Omental fat pad (tissue), 4 donors: ENCODE results near the gene TTC28. TPM values are rescaled to one million over a fixed set of nuclear protein-coding genes. Genes with fewer than 3 reads are reported as not detected.
A peak's percentile ranks its signal among the peaks of the same experiment; 100 is the strongest.

Experiments
- ATAC-seq: fragments of 150-250 bp; one replicate; pipeline ENCODE4 v1.9.1; 2016; ENCODE audit warnings: mild to moderate bottlenecking, moderate library complexity; ENCODE audit not compliant: low FRiP score
- DNase-seq: peaks from one replicate; pipeline ENCODE4 v3.0.0-alpha.2; 2019; ENCODE audit warnings: low spot score
- total RNA-seq, 4 donors: library from RNA; depleted of rRNA; stranded (reverse); fragments of >200 nt; gene quantifications; one replicate each; pipeline ENCODE4 v1.1.0, GENCODE V29; 2016
- TF ChIP-seq, protein P1 (sequence below), 3 donors: fragments of 450-650 bp; IDR thresholded peaks; one replicate each; pipeline ENCODE4 v1.5.1; 2016 to 2017; ENCODE audit warnings: antibody characterized with exemption in 3 of 3, mild to moderate bottlenecking in 3 of 3, moderate library complexity in 2 of 3

Gene TTC28
- total RNA-seq, 4 donors from 2014 or later = 28.6 to 103 (median 50.6) TPM

DNA sequence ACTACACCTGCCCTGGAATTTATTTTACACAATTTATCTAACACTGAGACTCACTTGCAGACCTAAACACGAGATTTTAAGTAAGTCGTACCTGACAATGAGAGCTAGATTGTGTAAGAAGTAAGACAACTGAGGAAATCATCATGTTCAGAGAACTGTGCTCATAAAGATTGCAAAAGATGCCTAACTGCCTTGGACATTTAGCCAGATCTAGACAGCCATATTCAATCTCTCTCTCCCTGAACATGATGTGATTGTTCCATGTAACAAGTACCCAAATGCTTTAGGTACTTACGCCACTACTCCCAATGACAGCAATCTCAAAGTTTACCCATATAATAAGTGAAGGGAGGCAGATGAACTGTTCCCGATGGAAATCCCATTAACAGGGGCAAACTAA is 550.8 kb downstream of the TTC28 start:
- no peak for DNase-seq
- TF ChIP-seq, protein P1, sequence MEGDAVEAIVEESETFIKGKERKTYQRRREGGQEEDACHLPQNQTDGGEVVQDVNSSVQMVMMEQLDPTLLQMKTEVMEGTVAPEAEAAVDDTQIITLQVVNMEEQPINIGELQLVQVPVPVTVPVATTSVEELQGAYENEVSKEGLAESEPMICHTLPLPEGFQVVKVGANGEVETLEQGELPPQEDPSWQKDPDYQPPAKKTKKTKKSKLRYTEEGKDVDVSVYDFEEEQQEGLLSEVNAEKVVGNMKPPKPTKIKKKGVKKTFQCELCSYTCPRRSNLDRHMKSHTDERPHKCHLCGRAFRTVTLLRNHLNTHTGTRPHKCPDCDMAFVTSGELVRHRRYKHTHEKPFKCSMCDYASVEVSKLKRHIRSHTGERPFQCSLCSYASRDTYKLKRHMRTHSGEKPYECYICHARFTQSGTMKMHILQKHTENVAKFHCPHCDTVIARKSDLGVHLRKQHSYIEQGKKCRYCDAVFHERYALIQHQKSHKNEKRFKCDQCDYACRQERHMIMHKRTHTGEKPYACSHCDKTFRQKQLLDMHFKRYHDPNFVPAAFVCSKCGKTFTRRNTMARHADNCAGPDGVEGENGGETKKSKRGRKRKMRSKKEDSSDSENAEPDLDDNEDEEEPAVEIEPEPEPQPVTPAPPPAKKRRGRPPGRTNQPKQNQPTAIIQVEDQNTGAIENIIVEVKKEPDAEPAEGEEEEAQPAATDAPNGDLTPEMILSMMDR (IDR thresholded peaks at IDR 0.05) = no peak
- no peak for ATAC-seq

DNA sequence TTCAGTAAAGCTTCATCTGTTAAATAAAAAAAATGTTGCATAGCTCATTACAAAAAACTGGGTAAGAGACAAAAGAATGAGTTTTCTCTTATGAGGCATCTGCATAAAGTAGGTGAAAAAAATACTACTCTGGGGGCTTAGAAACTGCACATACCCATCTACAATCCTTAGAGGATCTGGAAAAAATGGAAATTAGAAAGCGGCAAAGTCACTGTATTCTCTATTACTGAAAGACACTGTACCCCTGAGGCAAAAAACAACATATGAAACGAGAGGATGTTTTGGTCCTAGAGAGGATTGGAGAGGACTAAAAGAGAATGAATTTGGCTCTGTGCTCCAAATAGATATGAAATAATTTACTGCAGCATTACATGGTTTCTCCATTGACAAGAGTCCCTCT is 553.8 kb downstream of the TTC28 start:
- DNase-seq (no peak), ATAC-seq (no peak)
- TF ChIP-seq, protein P1 (IDR thresholded peaks at IDR 0.05) = no peak

DNA sequence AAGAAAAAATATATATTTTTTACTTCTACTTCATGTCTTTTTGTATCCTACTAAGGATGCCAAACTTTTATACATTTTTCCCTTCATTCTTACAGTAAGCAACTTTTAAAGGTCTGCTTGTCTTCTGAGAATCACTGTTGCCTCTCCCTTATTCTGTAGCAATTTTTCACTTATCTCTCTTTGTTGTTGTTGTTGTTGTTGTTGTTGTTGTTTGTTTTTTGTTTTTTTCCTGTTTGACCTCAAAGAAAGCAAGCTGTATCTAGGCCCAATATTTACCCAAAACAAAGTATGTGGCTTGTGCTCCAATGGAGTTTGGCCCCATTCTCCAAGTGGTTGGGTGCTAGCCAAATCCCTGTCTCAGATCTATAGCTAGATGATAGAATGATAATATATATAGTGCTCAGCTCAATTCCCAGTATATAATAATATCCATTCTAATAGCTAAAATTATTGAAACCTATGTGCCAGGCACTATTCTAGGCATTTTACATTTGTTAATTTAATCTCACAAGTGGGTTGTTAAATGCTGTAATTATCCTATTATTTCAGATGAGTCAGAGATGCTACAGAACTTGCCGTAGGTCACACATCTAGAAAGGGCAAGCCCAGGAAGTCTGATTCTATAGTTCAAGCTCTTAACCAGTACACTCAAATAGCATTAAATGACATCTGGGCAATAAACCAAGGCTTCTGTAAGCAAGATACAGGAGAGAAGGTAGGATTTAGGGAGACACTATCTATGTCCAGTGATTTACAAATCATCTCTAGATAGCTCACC is 555.5 kb downstream of the TTC28 start:
- no peak for DNase-seq
- TF ChIP-seq, protein P1 (IDR thresholded peaks at IDR 0.05) = no peak
- no peak for ATAC-seq

DNA sequence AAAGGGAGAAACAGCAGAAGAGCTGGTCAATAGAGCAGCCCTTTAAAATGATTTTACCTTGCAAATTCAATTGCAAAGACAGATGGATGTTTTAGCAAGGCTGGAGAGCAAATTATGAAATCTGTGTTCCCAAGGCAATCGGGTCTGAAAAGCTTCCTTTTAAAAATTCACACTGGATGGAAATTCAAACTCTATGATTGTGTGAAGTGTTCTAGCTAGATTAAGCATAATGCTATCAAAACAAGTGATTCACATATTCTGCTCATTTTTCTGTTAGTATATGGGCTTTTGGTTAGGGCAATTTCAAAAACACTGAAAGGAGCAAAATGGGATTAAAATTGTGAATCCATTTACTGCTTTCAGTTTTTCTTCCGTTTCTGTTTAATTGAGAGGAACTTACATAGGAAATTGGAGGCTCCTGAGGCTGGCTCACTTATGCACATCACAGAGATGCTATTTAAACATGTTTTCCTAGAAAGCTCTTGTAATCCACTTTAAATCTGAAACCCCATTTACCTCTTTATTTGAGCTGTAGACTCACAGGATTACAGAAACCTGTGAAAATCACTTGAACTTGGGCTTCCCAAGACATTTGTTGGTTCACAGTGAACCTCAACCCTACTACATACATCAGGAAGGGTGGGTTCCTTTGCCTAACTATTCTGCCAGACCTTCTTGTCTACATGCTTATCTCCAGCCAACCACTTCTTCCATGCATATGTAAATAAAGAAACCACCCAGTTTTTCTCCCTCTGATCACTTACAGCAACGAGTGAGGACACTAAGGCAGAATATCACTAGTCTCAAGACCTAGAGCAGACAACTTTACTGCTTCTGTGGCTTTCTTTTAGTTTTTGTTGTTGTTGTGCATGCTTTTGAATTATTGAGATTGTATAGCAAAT is 558.7 kb downstream of the TTC28 start:
- ATAC-seq = no peak
- DNase-seq = no peak
- TF ChIP-seq, protein P1 (IDR thresholded peaks at IDR 0.05) = no peak

DNA sequence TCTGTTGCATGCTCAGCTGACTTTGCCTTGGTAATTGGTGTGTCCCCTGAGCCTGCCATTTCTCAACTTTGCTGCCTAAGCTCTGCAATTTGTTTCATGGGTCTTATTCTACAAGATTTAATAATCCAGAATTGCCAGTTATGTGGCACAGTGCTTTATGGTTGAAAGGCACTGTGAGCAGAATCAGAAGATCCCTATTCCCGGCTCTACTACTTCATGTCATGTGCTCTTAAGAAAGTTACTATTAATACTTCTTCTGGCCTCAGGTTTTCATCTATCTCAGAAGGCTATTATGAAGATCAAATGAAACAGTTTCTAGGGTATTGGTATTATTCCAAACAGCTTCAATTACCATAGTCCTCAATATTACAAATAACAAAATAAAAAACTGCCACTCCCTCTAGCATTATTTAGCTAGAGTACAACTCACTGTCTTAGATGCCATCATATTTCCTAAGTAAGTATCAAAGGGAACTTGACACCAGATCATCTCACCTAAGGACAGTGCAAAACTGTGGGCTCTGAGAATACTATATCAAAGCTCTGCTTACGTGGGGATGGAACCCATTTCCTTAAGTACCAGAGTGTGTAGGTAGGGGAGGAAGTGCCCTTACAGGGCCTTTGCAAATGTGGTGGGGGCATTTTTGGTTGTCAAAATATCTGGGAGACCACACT is 560.5 kb downstream of the TTC28 start:
- ATAC-seq (no peak), DNase-seq (no peak)
- TF ChIP-seq, protein P1 (IDR thresholded peaks at IDR 0.05) = no peak

DNA sequence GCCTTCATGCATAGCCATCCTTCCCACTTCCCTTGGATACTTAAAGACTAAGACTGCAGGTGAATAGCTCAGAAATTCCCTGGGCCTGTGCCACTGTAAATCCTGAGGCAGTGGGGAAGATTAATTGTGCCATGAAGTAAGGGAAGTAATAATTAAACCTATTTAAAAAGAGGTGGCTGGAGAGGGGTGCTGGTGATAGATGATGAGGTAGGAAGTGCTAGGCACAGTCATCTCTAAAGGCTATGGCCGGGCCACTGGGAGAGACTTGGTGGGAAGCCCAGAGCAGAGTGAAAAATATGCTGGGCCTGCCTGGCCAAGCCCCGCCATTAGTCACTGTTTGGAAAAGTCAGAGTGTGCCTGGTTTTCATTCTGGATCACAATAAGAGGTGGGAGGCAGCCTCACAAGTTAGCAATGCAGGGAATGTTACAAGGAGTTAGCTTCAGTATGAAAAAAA is 563.4 kb downstream of the TTC28 start:
- TF ChIP-seq, protein P1 (IDR thresholded peaks at IDR 0.05) = no peak
- DNase-seq (no peak), ATAC-seq (peak; percentile 91)
